ENCODE data around the gene SLC20A1.

SLC20A1 gene

DNA sequence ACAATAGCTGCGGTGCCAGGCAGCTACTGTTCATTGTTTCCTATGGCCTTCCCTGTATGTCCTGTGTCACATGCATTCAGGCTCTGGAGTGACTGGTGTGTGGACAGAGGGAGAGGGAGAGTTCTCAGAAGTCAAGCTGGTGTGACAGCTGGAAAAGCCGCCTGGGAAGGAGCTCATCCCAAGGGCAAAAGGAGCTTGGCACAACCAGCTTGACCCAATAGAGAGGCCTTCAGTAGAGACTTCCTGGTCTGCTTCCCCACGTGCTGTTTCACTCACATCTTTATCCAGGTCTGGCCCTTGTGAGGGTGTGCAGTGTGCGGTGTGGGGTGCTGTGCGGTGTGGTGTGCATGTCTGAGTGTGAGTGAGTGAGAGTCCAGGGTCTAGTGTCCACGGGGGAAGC, 64.0 kb downstream of the SLC20A1 start:
- no peak for DNase-seq (ENCODE audit: low read depth in 3 of 3)

- no peak for DNase-seq (ENCODE audit: low read depth in 3 of 3)
These were observed 65.4 kb downstream of the SLC20A1 start for GRCh38 chr2:112710956-112711750.

GRCh38 chr2:112712465-112712864, 66.7 kb downstream of the SLC20A1 start:
- DNase-seq (ENCODE audit: low read depth in 3 of 3): no peak

DNA sequence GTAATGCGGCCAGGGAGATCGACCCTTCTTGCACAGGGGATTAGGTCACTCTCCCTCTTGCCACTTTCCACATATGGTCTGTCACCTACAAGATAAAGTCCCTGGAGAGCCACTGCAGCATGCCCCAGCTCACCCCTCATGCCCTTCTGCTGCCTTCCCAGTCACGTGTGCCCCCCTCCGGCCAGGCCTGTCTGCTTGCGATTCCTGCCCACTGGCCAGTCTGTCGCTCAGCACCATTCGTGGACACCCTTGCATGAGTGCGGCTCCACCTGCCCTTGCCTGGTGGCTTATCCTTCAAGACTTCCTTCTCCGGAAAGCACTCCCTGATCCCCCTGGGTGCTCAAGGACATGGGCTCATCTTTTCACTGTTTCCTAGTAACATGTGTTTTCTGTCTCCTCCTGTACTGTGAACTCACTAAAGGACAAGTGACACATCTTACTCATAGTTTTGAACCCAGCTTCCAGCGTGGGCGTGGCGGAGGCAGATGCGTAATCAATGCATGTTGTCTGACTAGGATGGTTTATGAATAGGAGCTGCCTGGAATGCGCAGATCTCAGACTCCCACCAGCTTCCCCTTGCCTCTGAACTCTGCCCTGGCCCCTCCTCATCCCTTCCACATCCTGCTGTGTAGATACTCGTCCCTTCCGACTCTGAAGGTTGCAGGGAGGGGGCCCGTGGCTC, 67.3 kb downstream of the SLC20A1 start:
- DNase-seq (ENCODE audit: low read depth in 3 of 3): peak in 1 of 3 experiments; percentile 23

All from stimulated activated CD4-positive, alpha-beta T cell treated with anti-CD3 and anti-CD28 coated beads, TNF-alpha, amount 100 ng/mL, for 4 hours (primary cell).